Mesenchymal stem cell (in vitro differentiated cells and primary cell): ENCODE measurements around the gene TMEM9B.

Experiments used
- DNase-seq: peaks from one replicate; pipeline ENCODE4 v3.0.0-alpha.2; 2013
- H2AFZ ChIP-seq: one replicate; pipeline ENCODE4 v1.6.1; 2013; ENCODE audit warnings: low read depth, mild to moderate bottlenecking, control low read depth, inconsistent platforms, low read length, moderate library complexity
- H2AK5ac ChIP-seq: 2 replicates; pipeline ENCODE4 v1.6.1; 2013; ENCODE audit warnings: low read length, moderate library complexity, mild to moderate bottlenecking, inconsistent platforms; ENCODE audit not compliant: severe bottlenecking
- H2BK120ac ChIP-seq: one replicate; pipeline ENCODE4 v1.6.1; 2013; ENCODE audit warnings: low read depth, mild to moderate bottlenecking, inconsistent platforms, low read length, moderate library complexity
- H2BK12ac ChIP-seq, 2 experiments: one replicate each; pipeline ENCODE4 v1.6.1; 2013; ENCODE audit warnings: inconsistent platforms in 2 of 2, low read length in 2 of 2, mild to moderate bottlenecking in 2 of 2, moderate library complexity in 2 of 2, control low read depth in 1 of 2
- H2BK15ac ChIP-seq: one replicate; pipeline ENCODE4 v1.6.1; 2013; ENCODE audit warnings: mild to moderate bottlenecking, low read depth, inconsistent platforms; ENCODE audit not compliant: poor library complexity, severe bottlenecking
- H2BK5ac ChIP-seq: 2 replicates; pipeline ENCODE4 v1.6.1; 2013; ENCODE audit warnings: low read depth, mild to moderate bottlenecking, low read length, control low read depth, inconsistent platforms; ENCODE audit not compliant: poor library complexity, severe bottlenecking
- H3K14ac ChIP-seq, 2 experiments: one replicate each; pipeline ENCODE4 v1.6.1; 2013; ENCODE audit warnings: inconsistent platforms in 2 of 2, low read length in 2 of 2, control low read depth in 1 of 2, mild to moderate bottlenecking in 1 of 2, moderate library complexity in 1 of 2
- H3K18ac ChIP-seq, 2 experiments: one replicate each; pipeline ENCODE4 v1.6.1; 2013; ENCODE audit warnings: inconsistent platforms in 2 of 2, low read length in 2 of 2, control low read depth in 1 of 2, low read depth in 1 of 2, mild to moderate bottlenecking in 1 of 2
- H3K23ac ChIP-seq, 2 experiments: one replicate each; pipeline ENCODE4 v1.6.1; 2013; ENCODE audit warnings: inconsistent platforms in 2 of 2, low read length in 2 of 2, mild to moderate bottlenecking in 2 of 2, moderate library complexity in 2 of 2, control low read depth in 1 of 2
- H3K27ac ChIP-seq: 2 replicates; pipeline ENCODE4 v1.5.1; 2013; ENCODE audit warnings: mild to moderate bottlenecking, moderate library complexity, low read length, control low read depth, inconsistent platforms; ENCODE audit not compliant: poor library complexity, severe bottlenecking
- H3K27me3 ChIP-seq, 2 experiments: 2 replicates each; pipeline versions ENCODE4 v1.6.1 to v1.7.0; 2013; ENCODE audit warnings: low read length in 2 of 2, mild to moderate bottlenecking in 2 of 2, moderate library complexity in 2 of 2, control low read depth in 1 of 2, inconsistent platforms in 1 of 2; ENCODE audit not compliant: control insufficient read depth in 1 of 2, insufficient read depth in 1 of 2
- H3K36me3 ChIP-seq, 2 experiments: 2 replicates each; pipeline versions ENCODE4 v1.6.1 to v1.7.0; 2013; ENCODE audit warnings: low read length in 2 of 2, control low read depth in 1 of 2, inconsistent platforms in 1 of 2, low read depth in 1 of 2, mild to moderate bottlenecking in 1 of 2; ENCODE audit not compliant: insufficient read depth in 2 of 2, control insufficient read depth in 1 of 2
- H3K4ac ChIP-seq, 2 experiments: one replicate each; pipeline ENCODE4 v1.6.1; 2013; ENCODE audit warnings: inconsistent platforms in 2 of 2, low read length in 2 of 2, mild to moderate bottlenecking in 2 of 2, moderate library complexity in 2 of 2, control low read depth in 1 of 2, low read depth in 1 of 2
- H3K4me1 ChIP-seq: 2 replicates; pipeline ENCODE4 v1.6.1; 2013; ENCODE audit warnings: low read depth, low read length, control low read depth; ENCODE audit not compliant: control insufficient read depth, insufficient read depth
- H3K4me2 ChIP-seq: 2 replicates; pipeline ENCODE4 v1.6.1; 2013; ENCODE audit warnings: low read length, mild to moderate bottlenecking, inconsistent platforms; ENCODE audit not compliant: poor library complexity, severe bottlenecking
- H3K4me3 ChIP-seq, 2 experiments: 2 replicates each; pipeline versions ENCODE4 v1.5.1 to v1.7.0; 2013; ENCODE audit warnings: low read length in 2 of 2, mild to moderate bottlenecking in 2 of 2, control low read depth in 1 of 2, low read depth in 1 of 2; ENCODE audit not compliant: insufficient read depth in 1 of 2
- H3K79me1 ChIP-seq: replicated peaks from 2 replicates; pipeline ENCODE4 v1.6.1; 2013; ENCODE audit warnings: mild to moderate bottlenecking, control low read depth, low read length, inconsistent platforms; ENCODE audit not compliant: poor library complexity, severe bottlenecking
- H3K9ac ChIP-seq: 2 replicates; pipeline ENCODE4 v1.7.0; 2013; ENCODE audit warnings: mild to moderate bottlenecking, low read length, moderate library complexity
- H3K9me3 ChIP-seq: 2 replicates; pipeline ENCODE4 v1.7.0; 2013; ENCODE audit warnings: mild to moderate bottlenecking, low read length; ENCODE audit not compliant: control insufficient read depth
- H4K8ac ChIP-seq: one replicate; pipeline ENCODE4 v1.6.1; 2013; ENCODE audit warnings: inconsistent platforms, mild to moderate bottlenecking, low read length, moderate library complexity
- H4K91ac ChIP-seq: one replicate; pipeline ENCODE4 v1.6.1; 2013; ENCODE audit warnings: mild to moderate bottlenecking, low read length, inconsistent platforms
- WGBS: methylation state at CpG from one replicate; pipeline ENCODE4 v1.1.7; 2013; ENCODE audit warnings: mixed read lengths; 5-methylcytosine and 5-hydroxymethylcytosine counted together

Gene TMEM9B

DNA sequence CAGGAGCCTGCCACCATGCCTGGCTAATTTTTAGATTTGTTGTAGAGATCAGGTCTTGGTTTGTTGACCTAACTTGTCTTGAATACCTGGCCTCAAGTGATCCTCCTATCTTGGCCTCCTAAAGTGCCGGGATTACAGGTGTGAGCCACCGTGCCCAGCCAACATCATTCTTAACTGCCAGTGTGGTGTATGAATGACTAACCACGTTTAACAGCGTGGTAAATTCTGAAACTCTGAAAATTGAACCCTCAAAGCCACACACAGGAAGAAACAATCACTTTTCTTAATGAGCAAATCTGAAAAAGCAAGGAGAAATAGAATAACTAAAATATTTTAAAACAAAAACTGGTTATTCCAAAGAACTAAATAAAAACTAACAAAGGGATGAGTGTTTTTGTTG is 7.4 kb downstream of the TMEM9B start:
- Histone ChIP-seq H3K14ac (no peak overlapping the region), H3K27ac (no peak overlapping the region), H3K36me3 (peaks cover 11 to 39% of the 10 kb centered on the region in 2 experiments), H3K4ac (no peak overlapping the region), H4K91ac (no peak overlapping the region), H3K9ac (no peak overlapping the region), H2BK12ac (no peak overlapping the region), H2BK15ac (no peak overlapping the region), H2BK5ac (no peak overlapping the region), H3K79me1 (peaks cover 17% of the 10 kb centered on the region), H2AFZ (no peak overlapping the region), H4K8ac (no peak overlapping the region), H3K27me3 (no peaks in the 10 kb centered on the region), H3K9me3 (no peaks in the 10 kb centered on the region), H3K23ac (no peak overlapping the region), H3K18ac (no peak overlapping the region), H3K4me3 (no peak overlapping the region), H3K4me2 (no peak overlapping the region), H2AK5ac (no peak overlapping the region), H3K4me1 (no peaks in the 10 kb centered on the region), H2BK120ac (no peak overlapping the region)
- WGBS = 97% methylated on average over 2 of the region's 4 CpGs
- no peak for DNase-seq

DNA sequence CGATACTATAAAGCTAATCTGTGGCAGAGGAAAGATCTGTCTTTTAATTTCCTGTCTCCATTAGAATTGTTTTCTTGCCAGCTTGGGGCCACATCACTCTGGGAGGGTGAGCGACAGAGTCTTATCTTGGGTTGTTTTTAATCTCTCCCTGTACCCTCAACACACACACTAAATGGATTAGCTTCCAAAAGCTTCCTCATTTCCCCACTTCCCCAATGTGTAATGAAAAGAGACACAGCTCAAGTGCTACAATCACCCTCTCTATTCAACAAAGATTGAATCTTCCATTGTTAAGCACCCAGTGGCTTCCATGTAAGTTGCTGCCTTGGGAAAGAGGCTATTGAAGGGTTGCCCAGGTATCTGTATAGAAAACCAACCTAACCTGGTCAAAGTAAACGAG is 15.4 kb downstream of the TMEM9B start:
- H3K4me3 ChIP-seq = no peak overlapping the region
- no peak overlapping the region for H2BK12ac ChIP-seq
- no peak overlapping the region for H2BK15ac ChIP-seq
- no peak overlapping the region for H2AK5ac ChIP-seq
- 92% methylated on average over 1 of the region's 3 CpGs for WGBS
- H3K4ac ChIP-seq = no peak overlapping the region
- H3K4me2 ChIP-seq = no peak overlapping the region
- H3K36me3 ChIP-seq = peaks cover 6 to 58% of the 10 kb centered on the region in 2 experiments
- no peak overlapping the region for H3K23ac ChIP-seq
- H3K9me3 ChIP-seq = no peaks in the 10 kb centered on the region
- H4K8ac ChIP-seq = no peak overlapping the region
- no peak for DNase-seq
- H3K79me1 ChIP-seq = no peaks in the 10 kb centered on the region
- H3K14ac ChIP-seq = no peak overlapping the region
- no peak overlapping the region for H3K9ac ChIP-seq
- no peak overlapping the region for H2BK120ac ChIP-seq
- no peak overlapping the region for H3K18ac ChIP-seq
- no peak overlapping the region for H2BK5ac ChIP-seq
- H4K91ac ChIP-seq = no peak overlapping the region
- no peaks in the 10 kb centered on the region for H3K27me3 ChIP-seq
- no peak overlapping the region for H2AFZ ChIP-seq
- H3K27ac ChIP-seq = no peak overlapping the region
- H3K4me1 ChIP-seq = no peaks in the 10 kb centered on the region

DNA sequence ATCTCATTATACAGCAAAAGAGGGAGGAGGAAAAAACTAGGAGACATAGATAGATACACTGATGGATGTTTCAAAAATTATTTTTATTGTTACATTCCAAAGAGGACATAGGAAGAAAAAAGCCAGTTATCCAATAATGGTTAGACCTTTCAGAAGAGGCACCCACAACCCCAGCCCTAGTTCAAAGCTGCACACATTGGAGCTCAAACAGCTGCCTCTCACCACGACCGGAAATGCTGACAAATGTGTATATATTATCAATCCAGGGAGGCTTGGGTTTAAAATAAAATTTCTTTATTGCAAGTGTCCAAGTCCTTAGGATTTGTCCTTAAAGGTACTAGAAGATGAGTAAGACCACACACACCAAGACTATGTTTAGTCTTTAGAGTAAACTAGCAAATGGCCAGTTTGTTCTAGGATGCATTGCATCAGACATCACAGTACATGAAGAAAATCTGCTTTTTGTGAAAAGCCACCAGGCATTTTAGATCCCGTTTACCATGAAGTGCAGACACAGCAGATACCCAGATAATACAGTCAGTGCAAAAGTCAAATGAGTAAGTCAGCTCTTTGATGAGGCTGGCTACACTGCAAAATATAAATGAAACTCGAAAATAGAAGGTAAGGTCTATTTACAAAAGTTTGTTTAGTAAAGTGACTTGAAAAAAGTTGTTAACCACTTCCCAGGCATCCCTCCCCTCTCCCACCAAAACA is 16.9 kb downstream of the TMEM9B start:
- no peak overlapping the region for H2BK5ac ChIP-seq
- H3K9ac ChIP-seq = no peak overlapping the region
- no peaks in the 10 kb centered on the region for H3K4me1 ChIP-seq
- 50% methylated on average over 1 of the region's 4 CpGs for WGBS
- peak; percentile 89 for DNase-seq
- no peak overlapping the region for H3K4me2 ChIP-seq
- H2BK15ac ChIP-seq = no peak overlapping the region
- no peaks in the 10 kb centered on the region for H3K79me1 ChIP-seq
- no peak overlapping the region for H4K8ac ChIP-seq
- no peak overlapping the region for H3K18ac ChIP-seq
- no peak overlapping the region for H3K14ac ChIP-seq
- H3K23ac ChIP-seq = no peak overlapping the region
- H3K4me3 ChIP-seq = no peak overlapping the region
- no peak overlapping the region for H2AK5ac ChIP-seq
- H3K36me3 ChIP-seq = peaks cover 5 to 43% of the 10 kb centered on the region in 2 experiments
- H3K27me3 ChIP-seq = no peaks in the 10 kb centered on the region
- no peak overlapping the region for H2BK12ac ChIP-seq
- no peak overlapping the region for H3K27ac ChIP-seq
- H2BK120ac ChIP-seq = no peak overlapping the region
- no peaks in the 10 kb centered on the region for H3K9me3 ChIP-seq
- H4K91ac ChIP-seq = no peak overlapping the region
- H2AFZ ChIP-seq = no peak overlapping the region
- no peak overlapping the region for H3K4ac ChIP-seq

DNA sequence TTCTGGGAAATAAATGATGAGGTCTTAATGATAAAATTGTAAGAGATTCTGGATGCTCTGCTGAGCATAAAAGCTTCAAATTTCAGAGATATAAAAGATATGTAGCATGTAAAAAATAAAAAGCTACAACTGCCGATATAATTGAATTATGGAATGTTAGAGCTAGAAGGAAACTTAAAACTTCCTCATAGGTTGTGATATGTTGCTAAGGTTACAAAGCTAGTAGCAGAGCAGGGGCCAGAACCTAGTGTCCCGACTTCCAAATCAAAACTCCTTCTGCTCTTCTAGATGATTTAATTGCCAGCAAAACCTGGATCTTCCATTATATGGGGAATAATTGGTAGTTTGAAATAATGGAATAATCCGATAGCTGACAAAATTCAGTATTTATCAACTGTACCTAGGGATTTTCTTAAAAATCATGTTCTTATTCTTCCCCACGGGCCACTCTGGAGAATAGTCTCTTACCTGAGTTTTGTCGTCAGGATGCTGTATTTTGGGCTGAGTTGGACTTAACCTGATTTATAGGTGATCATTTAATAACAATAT is 21.6 kb downstream of the TMEM9B start, which contains the start of gene ASCL3:
Gene ASCL3, minus strand, starts transcription at position 499 of the 549 bp plus-strand sequence. CDS start 4,855 bp downstream, outside the sequence.
- whole genome bisulfite sequencing = 100% methylated on average over 2 of the region's 5 CpGs
- Histone ChIP-seq H3K18ac (no peak within 1 kb of the TSS), H3K14ac (no peak within 1 kb of the TSS), H3K4me2 (no peak within 1 kb of the TSS), H2AK5ac (no peak within 1 kb of the TSS), H3K4ac (no peak within 1 kb of the TSS), H2AFZ (no peak within 1 kb of the TSS), H3K23ac (no peak within 1 kb of the TSS), H3K4me3 (no peak within 1 kb of the TSS), H4K8ac (no peak within 1 kb of the TSS), H3K9ac (no peak within 1 kb of the TSS), H2BK120ac (no peak within 1 kb of the TSS), H3K79me1 (no peaks in the 10 kb centered on the region), H2BK12ac (no peak within 1 kb of the TSS), H3K27me3 (peaks cover 0 to 5% of the 10 kb centered on the region in 2 experiments), H3K27ac (no peak within 1 kb of the TSS), H4K91ac (no peak within 1 kb of the TSS), H2BK5ac (no peak within 1 kb of the TSS), H2BK15ac (no peak within 1 kb of the TSS), H3K36me3 (peaks cover 0 to 7% of the 10 kb centered on the region in 2 experiments), H3K4me1 (no peaks in the 10 kb centered on the region), H3K9me3 (no peaks in the 10 kb centered on the region)
- DNase-seq = no peak
